Smooth muscle cell (in vitro differentiated cells): ENCODE measurements around the gene STK11IP. TPM values are rescaled to one million over a fixed set of nuclear protein-coding genes. Genes with fewer than 3 reads are reported as not detected.

Experiments
- DNase-seq: peaks from one replicate; lab custom pipeline; 2025; ENCODE audit not compliant: unreplicated experiment; lab: John Stamatoyannopoulos, UW
- H2AFZ ChIP-seq: fragments of 200-600 bp; sonication (generic); 2 replicates; pipeline ENCODE4 v1.6.0; 2016; ENCODE audit warnings: antibody characterized with exemption, low read depth, mild to moderate bottlenecking
- H3F3A ChIP-seq: fragments of 200-600 bp; sonication (generic); 2 replicates; pipeline ENCODE4 v1.6.0; 2017; ENCODE audit warnings: antibody characterized with exemption, low read depth
- H3K27ac ChIP-seq: fragments of 200-600 bp; sonication (generic); 2 replicates; pipeline ENCODE4 v1.5.1; 2016; ENCODE audit warnings: low read depth, mild to moderate bottlenecking
- H3K27me3 ChIP-seq: fragments of 200-600 bp; sonication (generic); 2 replicates; pipeline ENCODE4 v1.6.1; 2016; ENCODE audit warnings: low read depth, mild to moderate bottlenecking
- H3K36me3 ChIP-seq: fragments of 200-600 bp; sonication (generic); 2 replicates; pipeline ENCODE4 v1.5.1; 2016; ENCODE audit warnings: low read depth
- H3K4me1 ChIP-seq: fragments of 200-600 bp; sonication (generic); 2 replicates; pipeline ENCODE4 v1.5.1; 2016; ENCODE audit warnings: low read depth
- H3K4me2 ChIP-seq: fragments of 200-600 bp; sonication (generic); 2 replicates; pipeline ENCODE4 v1.6.0; 2016; ENCODE audit warnings: mild to moderate bottlenecking
- H3K4me3 ChIP-seq: fragments of 200-600 bp; sonication (generic); 2 replicates; pipeline ENCODE4 v1.5.1; 2016; ENCODE audit warnings: mild to moderate bottlenecking
- H3K79me2 ChIP-seq: fragments of 200-600 bp; sonication (generic); 2 replicates; pipeline ENCODE4 v1.6.0; 2016; ENCODE audit warnings: low read depth, mild to moderate bottlenecking
- H3K9ac ChIP-seq: fragments of 200-600 bp; sonication (generic); 2 replicates; pipeline ENCODE4 v1.6.0; 2016; ENCODE audit warnings: low read depth
- H3K9me3 ChIP-seq: fragments of 200-600 bp; sonication (generic); replicated peaks from 2 replicates; pipeline ENCODE4 v1.5.1; 2016; ENCODE audit warnings: low read depth
- H4K20me1 ChIP-seq: fragments of 200-600 bp; sonication (generic); 2 replicates; pipeline ENCODE4 v1.6.0; 2016; ENCODE audit warnings: low read depth
- WGBS: methylation state at CpG from one replicate; pipeline ENCODE4 v1.1.7; 2016; ENCODE audit warnings: low lambda C conversion rate; 5-methylcytosine and 5-hydroxymethylcytosine counted together
- polyA plus RNA-seq: library from polyadenylated mRNA; unstranded; fragments of >200 nt; fragmentation: Nextera tagmentation; extraction: Ambion mirVana; gene quantifications from 2 replicates; pipeline ENCODE4 v1.2.1, GENCODE V29; 2016
- total RNA-seq: library from RNA; depleted of rRNA; stranded (reverse); fragments of >200 nt; gene quantifications from 2 replicates; pipeline ENCODE4 v1.2.3, GENCODE V29; 2014
- TF ChIP-seq, protein P1 (sequence below): fragments of 200-600 bp; sonication (generic); IDR thresholded peaks from 2 replicates; pipeline ENCODE4 v1.5.1; 2017; ENCODE audit warnings: borderline replicate concordance, mild to moderate bottlenecking, antibody characterized with exemption; ENCODE audit not compliant: insufficient read depth, poor library complexity, severe bottlenecking

Gene STK11IP
- total and polyA plus RNA-seq, 2 experiments from 2014 or later, result 10.2 to 13.6 TPM

DNA sequence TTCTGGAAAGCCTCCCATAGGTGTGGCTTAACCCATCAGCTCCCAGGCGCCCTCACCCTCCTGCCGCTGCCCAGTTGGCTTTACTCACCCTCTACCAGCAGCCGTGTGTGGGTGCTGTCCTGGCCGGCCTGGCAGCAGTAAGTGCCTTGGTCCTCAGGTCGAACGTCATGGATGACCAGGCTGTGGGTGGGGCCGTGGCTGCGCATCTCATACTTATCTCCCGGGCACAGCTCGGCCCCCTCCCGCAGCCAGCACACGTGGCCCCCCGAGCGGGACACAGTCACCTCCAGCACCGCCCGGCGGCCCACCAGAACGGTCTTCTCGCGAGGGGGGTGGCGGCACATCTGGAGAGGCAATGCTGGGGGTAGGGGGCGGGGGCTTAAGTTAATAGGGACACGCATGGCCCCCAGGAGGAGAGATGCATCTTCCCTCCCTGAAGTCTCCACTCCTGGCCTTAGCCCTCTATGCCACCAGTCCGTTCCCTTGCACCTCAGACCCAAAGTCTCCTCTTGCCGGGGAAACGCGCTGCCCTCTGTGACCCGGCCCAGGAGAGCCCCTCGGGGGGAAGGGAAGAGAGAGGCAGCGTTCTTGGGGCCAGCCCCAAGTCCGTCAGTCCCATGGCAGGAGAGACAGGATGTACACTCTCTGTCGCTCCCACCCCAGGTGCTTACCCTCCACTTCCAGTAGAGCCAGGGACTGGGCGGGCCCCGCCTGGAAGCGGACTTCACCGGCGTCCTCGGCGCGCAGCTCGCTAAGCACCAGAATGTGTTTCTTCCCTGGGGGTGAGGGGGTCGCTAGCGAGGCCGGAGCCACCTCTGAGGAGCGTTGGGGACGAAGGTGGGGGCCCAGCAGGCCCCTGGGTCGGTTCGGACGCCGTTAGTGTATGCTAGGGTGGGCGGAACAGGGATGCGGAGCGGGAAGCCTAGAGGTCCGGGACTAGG lies 45.9 kb upstream of the STK11IP start:
- H3K4me3 ChIP-seq, result peak overlapping the region; percentile 61
- peaks cover 4% of the 10 kb centered on the region for H4K20me1 ChIP-seq
- no peaks in the 10 kb centered on the region for H3F3A ChIP-seq
- H2AFZ ChIP-seq, result peak overlapping the region; percentile 54
- H3K36me3 ChIP-seq, result no peaks in the 10 kb centered on the region
- H3K4me2 ChIP-seq, result peak overlapping the region; percentile 96
- WGBS, result 5% methylated on average over 43 of the region's 54 CpGs
- no peak overlapping the region for H3K9ac ChIP-seq
- DNase-seq, result peak; percentile 27
- no peaks in the 10 kb centered on the region for H3K27me3 ChIP-seq
- H3K9me3 ChIP-seq, result no peaks in the 10 kb centered on the region
- no peak overlapping the region for H3K27ac ChIP-seq
- no peaks in the 10 kb centered on the region for H3K79me2 ChIP-seq
- H3K4me1 ChIP-seq, result peaks cover 4% of the 10 kb centered on the region
- TF ChIP-seq, protein P1, sequence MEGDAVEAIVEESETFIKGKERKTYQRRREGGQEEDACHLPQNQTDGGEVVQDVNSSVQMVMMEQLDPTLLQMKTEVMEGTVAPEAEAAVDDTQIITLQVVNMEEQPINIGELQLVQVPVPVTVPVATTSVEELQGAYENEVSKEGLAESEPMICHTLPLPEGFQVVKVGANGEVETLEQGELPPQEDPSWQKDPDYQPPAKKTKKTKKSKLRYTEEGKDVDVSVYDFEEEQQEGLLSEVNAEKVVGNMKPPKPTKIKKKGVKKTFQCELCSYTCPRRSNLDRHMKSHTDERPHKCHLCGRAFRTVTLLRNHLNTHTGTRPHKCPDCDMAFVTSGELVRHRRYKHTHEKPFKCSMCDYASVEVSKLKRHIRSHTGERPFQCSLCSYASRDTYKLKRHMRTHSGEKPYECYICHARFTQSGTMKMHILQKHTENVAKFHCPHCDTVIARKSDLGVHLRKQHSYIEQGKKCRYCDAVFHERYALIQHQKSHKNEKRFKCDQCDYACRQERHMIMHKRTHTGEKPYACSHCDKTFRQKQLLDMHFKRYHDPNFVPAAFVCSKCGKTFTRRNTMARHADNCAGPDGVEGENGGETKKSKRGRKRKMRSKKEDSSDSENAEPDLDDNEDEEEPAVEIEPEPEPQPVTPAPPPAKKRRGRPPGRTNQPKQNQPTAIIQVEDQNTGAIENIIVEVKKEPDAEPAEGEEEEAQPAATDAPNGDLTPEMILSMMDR, result no peak

DNA sequence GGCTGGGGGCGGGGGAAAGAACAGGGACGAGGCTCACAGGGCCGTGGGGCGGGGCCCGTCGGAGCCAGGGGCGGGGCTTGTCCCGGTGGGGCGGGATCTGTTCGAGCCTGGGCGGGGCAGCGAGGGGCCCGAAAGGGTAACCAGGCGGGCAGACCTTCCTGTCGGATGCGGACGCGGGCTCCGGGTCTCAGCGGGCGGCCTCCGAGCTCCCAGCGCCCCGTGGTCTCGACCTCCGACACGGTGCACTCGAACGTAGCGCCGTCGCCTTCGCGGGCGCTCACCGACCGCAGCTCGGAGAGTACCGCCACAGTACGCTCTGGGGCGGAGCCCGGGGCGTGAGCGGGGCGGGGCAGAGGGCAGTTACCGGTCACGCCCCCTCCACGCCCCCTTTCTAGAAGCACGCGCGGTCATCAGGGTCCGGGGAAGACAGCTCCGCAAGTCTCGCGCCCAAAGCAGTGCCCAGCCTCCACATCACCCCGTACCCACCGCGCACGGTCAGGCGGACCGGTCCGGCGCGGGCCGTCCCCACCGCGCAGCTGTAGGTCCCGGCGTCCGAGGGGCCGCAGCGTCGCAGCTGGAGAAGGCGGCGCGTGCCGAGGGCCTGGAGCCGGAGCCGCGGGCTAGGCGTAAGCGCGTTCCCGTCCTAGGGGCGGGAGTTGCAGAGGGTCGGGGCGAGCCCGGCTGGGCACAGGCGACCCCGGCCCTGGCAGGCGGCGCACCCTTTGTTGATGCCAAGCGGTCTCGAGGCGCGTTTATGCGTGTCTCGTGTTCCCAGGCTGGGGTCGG lies 45.1 kb upstream of the STK11IP start:
- Histone ChIP-seq H3K27ac (no peak overlapping the region), H3F3A (no peaks in the 10 kb centered on the region), H3K4me1 (peaks cover 4% of the 10 kb centered on the region), H3K36me3 (no peaks in the 10 kb centered on the region), H2AFZ (no peak overlapping the region), H3K4me2 (peak overlapping the region; percentile 96), H3K9me3 (no peaks in the 10 kb centered on the region), H4K20me1 (peaks cover 4% of the 10 kb centered on the region), H3K4me3 (peak overlapping the region; percentile 61), H3K9ac (no peak overlapping the region), H3K27me3 (no peaks in the 10 kb centered on the region), H3K79me2 (no peaks in the 10 kb centered on the region)
- DNase-seq, result peak; percentile 91
- WGBS, result 2% methylated on average over 69 of the region's 99 CpGs
- TF ChIP-seq, protein P1, result no peak

DNA sequence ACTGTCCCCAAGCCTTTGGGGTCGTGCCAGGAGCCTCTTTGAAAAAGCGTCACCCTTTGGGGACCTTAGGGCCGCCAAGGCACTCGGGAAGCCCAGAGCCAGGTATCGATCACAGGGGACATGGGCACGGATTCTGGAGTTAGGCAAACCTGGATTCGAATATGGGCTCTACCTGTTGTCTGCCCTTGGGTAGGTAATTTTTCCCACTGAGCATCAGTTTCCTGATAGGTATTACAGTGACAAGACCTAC lies 44.6 kb upstream of the STK11IP start:
- TF ChIP-seq, protein P1, result no peak
- no peak overlapping the region for H3K9ac ChIP-seq
- no peaks in the 10 kb centered on the region for H3K9me3 ChIP-seq
- H3K4me2 ChIP-seq, result peak overlapping the region; percentile 96
- 47% methylated on average over 7 of the region's 7 CpGs for WGBS
- H3K4me3 ChIP-seq, result peak overlapping the region; percentile 61
- no peak overlapping the region for H3K27ac ChIP-seq
- H3K36me3 ChIP-seq, result no peaks in the 10 kb centered on the region
- no peak overlapping the region for H2AFZ ChIP-seq
- peaks cover 4% of the 10 kb centered on the region for H3K4me1 ChIP-seq
- DNase-seq, result no peak
- no peaks in the 10 kb centered on the region for H3K27me3 ChIP-seq
- H4K20me1 ChIP-seq, result peaks cover 4% of the 10 kb centered on the region
- H3K79me2 ChIP-seq, result no peaks in the 10 kb centered on the region
- no peaks in the 10 kb centered on the region for H3F3A ChIP-seq
